ENCODE data around the gene PEBP1. TPM values are rescaled to one million over a fixed set of nuclear protein-coding genes. Genes with fewer than 3 reads are reported as not detected.

Gene PEBP1
- total RNA-seq = 100 to 1,000 TPM; 136 to 334 TPM

DNA sequence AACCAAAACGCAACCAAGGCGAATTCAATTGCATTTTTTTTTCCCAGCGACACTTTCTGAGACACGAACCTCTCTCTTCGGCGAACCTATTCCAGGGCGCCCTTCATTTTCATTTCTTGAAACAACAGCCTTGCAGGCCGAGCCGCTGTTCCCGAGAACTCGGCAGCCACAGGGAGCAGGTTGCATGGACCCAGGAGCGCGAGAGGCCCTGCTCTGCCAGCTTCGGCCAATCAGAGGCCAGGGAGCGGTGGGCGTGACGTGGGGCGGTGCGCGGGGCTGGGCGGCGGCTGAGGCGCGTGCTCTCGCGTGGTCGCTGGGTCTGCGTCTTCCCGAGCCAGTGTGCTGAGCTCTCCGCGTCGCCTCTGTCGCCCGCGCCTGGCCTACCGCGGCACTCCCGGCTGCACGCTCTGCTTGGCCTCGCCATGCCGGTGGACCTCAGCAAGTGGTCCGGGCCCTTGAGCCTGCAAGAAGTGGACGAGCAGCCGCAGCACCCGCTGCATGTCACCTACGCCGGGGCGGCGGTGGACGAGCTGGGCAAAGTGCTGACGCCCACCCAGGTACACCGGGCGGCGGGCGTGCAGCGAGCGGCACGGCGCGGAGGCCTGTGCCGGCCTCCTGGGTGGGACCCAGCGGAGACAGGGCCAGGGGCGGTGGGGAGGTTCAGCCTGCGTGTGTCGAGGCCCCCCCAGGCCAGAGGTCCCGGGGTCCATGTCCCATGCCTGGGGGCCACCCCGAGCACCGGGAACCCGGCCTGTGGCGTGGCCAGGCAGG, at the start of gene PEBP1:
TSS of gene PEBP1 (plus strand) at position 337 of the 771 bp plus-strand sequence. CDS start at position 423, 86 bp downstream.
- ATAC-seq = peak; percentile 96
- Histone ChIP-seq H3K4me1 (peaks cover 64% of the 10 kb centered on the region), H3K4me3 (peak within 1 kb of the TSS; percentile 60 to 92), H3K27me3 (no peaks in the 10 kb centered on the region), H3K36me3 (replicated peaks in 1 of 2; ENCODE audit: insufficient read depth in 1 of 2, low read depth in 2 of 2) (peaks cover 6 to 10% of the 10 kb centered on the region in 2 donors), H3K27ac (peak within 1 kb of the TSS; percentile 75 to 94 (median 90)), H3K9me3 (no peaks in the 10 kb centered on the region)
- DNase-seq = peak; percentile 96
- TF ChIP-seq, protein P1, sequence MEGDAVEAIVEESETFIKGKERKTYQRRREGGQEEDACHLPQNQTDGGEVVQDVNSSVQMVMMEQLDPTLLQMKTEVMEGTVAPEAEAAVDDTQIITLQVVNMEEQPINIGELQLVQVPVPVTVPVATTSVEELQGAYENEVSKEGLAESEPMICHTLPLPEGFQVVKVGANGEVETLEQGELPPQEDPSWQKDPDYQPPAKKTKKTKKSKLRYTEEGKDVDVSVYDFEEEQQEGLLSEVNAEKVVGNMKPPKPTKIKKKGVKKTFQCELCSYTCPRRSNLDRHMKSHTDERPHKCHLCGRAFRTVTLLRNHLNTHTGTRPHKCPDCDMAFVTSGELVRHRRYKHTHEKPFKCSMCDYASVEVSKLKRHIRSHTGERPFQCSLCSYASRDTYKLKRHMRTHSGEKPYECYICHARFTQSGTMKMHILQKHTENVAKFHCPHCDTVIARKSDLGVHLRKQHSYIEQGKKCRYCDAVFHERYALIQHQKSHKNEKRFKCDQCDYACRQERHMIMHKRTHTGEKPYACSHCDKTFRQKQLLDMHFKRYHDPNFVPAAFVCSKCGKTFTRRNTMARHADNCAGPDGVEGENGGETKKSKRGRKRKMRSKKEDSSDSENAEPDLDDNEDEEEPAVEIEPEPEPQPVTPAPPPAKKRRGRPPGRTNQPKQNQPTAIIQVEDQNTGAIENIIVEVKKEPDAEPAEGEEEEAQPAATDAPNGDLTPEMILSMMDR (IDR thresholded peaks at IDR 0.05) = peak in 2 of 7 experiments; percentile 11 to 15
- peak; percentile 96 to 97 (median 97) for TF ChIP-seq POLR2A (IDR thresholded peaks at IDR 0.05)
- intact Hi-C loops (cut with DNase I) = no loop called here
- WGBS, 2 donors = 0 to 1% methylated on average over 14 to 68 of the region's 70 CpGs

DNA sequence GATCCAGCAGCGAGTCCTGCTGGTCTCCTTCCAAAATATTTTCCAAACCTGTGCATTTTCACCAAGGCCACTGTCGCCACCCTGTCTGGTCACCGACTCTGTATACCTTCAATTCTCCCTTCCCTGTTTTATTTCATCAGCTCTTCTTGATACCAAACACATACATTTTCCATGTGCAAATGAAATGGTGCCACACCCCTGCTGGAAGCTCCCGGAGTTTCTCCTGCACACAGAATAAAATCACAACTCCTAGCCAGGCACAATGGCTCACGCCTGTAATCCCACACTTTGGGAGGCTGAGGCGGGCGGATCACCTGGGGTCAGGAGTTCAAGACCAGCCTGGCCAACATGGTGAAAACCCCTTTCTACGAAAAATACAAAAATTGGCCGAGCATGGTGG, 46.1 kb upstream of the PEBP1 start:
- Histone ChIP-seq H3K27me3 (no peaks in the 10 kb centered on the region), H3K4me1 (peaks cover 13% of the 10 kb centered on the region), H3K36me3 (replicated peaks in 1 of 2; ENCODE audit: insufficient read depth in 1 of 2, low read depth in 2 of 2) (no peaks in the 10 kb centered on the region), H3K27ac (peak overlapping the region in 2 of 4 donors; percentile 22 to 61), H3K4me3 (no peak overlapping the region), H3K9me3 (no peaks in the 10 kb centered on the region)
- 79 to 88% methylated on average over 9 of the region's 9 CpGs for WGBS, 2 donors
- intact Hi-C loops (cut with DNase I) = no loop called here
- TF ChIP-seq, protein P1 (IDR thresholded peaks at IDR 0.05) = no peak
- TF ChIP-seq POLR2A (IDR thresholded peaks at IDR 0.05) = no peak
- no peak for DNase-seq
- ATAC-seq = no peak

DNA sequence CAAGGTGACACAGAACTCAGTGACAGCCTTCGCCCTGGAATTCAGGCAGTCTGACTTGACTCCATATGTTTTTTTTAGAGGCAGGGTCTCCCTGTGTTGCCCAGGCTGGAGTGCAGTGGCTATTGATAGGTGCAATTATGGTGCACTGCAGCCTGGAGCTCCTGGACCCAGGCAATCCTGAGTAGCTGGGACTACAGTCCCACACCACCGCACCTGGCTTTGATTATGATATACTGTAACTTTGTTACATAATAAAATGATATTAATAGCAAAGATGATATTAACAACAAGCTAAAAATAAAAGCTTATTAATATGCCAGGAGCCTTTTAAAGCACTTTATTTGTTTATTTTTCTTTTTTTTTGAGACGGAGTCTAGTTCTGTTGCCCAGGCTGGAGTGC, 41.9 kb upstream of the PEBP1 start:
- no peaks in the 10 kb centered on the region for H3K9me3 ChIP-seq
- no peak overlapping the region for H3K4me3 ChIP-seq
- H3K27me3 ChIP-seq = no peaks in the 10 kb centered on the region
- intact Hi-C loops (cut with DNase I) = no loop called here
- TF ChIP-seq, protein P1 (IDR thresholded peaks at IDR 0.05) = no peak
- H3K36me3 ChIP-seq (replicated peaks in 1 of 2; ENCODE audit: insufficient read depth in 1 of 2, low read depth in 2 of 2) = no peaks in the 10 kb centered on the region
- ATAC-seq = no peak
- H3K4me1 ChIP-seq = peaks cover 6% of the 10 kb centered on the region
- no peak for DNase-seq
- WGBS, 2 donors = 90 to 94% methylated on average over 3 of the region's 3 CpGs
- H3K27ac ChIP-seq = no peak overlapping the region

DNA sequence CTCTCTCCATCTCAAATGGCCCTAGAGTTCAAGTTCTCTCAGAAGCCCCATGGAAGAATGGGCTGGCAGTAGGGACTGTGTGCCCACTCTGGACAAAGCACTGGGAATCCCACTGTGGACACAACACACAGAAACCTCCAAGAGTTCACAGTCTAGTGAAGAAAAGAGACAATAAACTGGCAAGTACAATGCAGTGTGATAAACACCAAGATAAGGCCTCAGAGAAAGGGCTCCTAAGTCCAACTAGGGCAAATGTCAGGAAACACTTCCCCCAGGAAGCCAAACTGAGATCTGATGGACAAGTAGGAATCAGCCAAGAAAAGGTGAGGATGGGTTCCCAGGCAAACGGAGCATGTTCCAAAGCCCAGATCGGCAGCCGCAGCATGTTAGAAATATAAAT, 37.5 kb upstream of the PEBP1 start:
- no peaks in the 10 kb centered on the region for H3K9me3 ChIP-seq
- no peaks in the 10 kb centered on the region for H3K27me3 ChIP-seq
- H3K4me1 ChIP-seq = peaks cover 15% of the 10 kb centered on the region
- no peak for TF ChIP-seq POLR2A (IDR thresholded peaks at IDR 0.05)
- TF ChIP-seq, protein P1 (IDR thresholded peaks at IDR 0.05) = no peak
- no peaks in the 10 kb centered on the region for H3K36me3 ChIP-seq (replicated peaks in 1 of 2; ENCODE audit: insufficient read depth in 1 of 2, low read depth in 2 of 2)
- 70 to 88% methylated on average over 3 of the region's 3 CpGs for WGBS, 2 donors
- no peak for DNase-seq
- intact Hi-C loops (cut with DNase I) = no loop called here
- no peak overlapping the region for H3K4me3 ChIP-seq
- peak overlapping the region in 1 of 4 donors; percentile 6 for H3K27ac ChIP-seq
- no peak for ATAC-seq

Measured in body of pancreas (tissue), 4 donors.